K562 (cell line): ENCODE results near the gene SORT1. TPM values are rescaled to one million over a fixed set of nuclear protein-coding genes. Genes with fewer than 3 reads are reported as not detected.
A peak's percentile ranks its signal among the peaks of the same experiment; 100 is the strongest.

Experiments
- BCOR ChIP-seq: fragments of 450-650 bp; IDR thresholded peaks from 2 replicates; pipeline ENCODE4 v1.6.1; 2016
- BMI1 ChIP-seq: fragments of 150-350 bp; IDR thresholded peaks from 2 replicates; pipeline ENCODE4 v1.6.1; 2014; ENCODE audit warnings: low read length
- CBX3 ChIP-seq, 2 experiments: IDR thresholded peaks; 1 replicate in 1 of 2; 2 replicates in 1 of 2; pipeline ENCODE4 v1.6.1; 2012; ENCODE audit warnings: inconsistent platforms in 2 of 2, low read length in 2 of 2, borderline replicate concordance in 1 of 2, control low read depth in 1 of 2
- CHD7 ChIP-seq: fragments of 200-600 bp; sonication (generic); IDR thresholded peaks from one replicate; pipeline ENCODE4 v1.6.1; 2012; ENCODE audit warnings: mild to moderate bottlenecking, low read depth, low read length, inconsistent platforms
- CREB1 ChIP-seq, 2 experiments: sonication (generic) in 1 of 2; formaldehyde crosslinking in 1 of 2; IDR thresholded peaks; 2 replicates each; pipeline versions ENCODE4 v1.6.1 to v1.8.0; 2012 to 2022; ENCODE audit warnings: inconsistent platforms in 1 of 2, mild to moderate bottlenecking in 1 of 2, missing genetic modification reagents in 1 of 2, moderate library complexity in 1 of 2
- FOXA1 ChIP-seq: fragments of 450-650 bp; IDR thresholded peaks from 2 replicates; pipeline ENCODE4 v1.6.1; 2016; ENCODE audit warnings: mild to moderate bottlenecking, borderline replicate concordance
- FOXK1 ChIP-seq: sonication (generic); formaldehyde crosslinking; IDR thresholded peaks from 2 replicates; pipeline ENCODE4 v1.8.0; 2022; ENCODE audit warnings: missing genetic modification reagents, mild to moderate bottlenecking, borderline replicate concordance
- OTX1 ChIP-seq: fragments of 450-650 bp; formaldehyde crosslinking; IDR thresholded peaks from 2 replicates; pipeline ENCODE4 v1.4.0; 2022; ENCODE audit warnings: mild to moderate bottlenecking
- SMAD1 ChIP-seq: fragments of 150-350 bp; IDR thresholded peaks from 2 replicates; pipeline ENCODE4 v1.6.1; 2014; ENCODE audit warnings: low read length, low read depth; ENCODE audit not compliant: partially characterized antibody
- SPI1 ChIP-seq: IDR thresholded peaks from 2 replicates; pipeline ENCODE4 v1.6.1; 2011; ENCODE audit warnings: low read depth, low read length, control low read depth, borderline replicate concordance
- polyA plus RNA-seq, 8 experiments: library from polyadenylated mRNA; depleted of rRNA in 4 of 8; stranded (reverse) in 5 of 8; unstranded in 3 of 8; fragments of >200 nt; fragmentation: Nextera tagmentation in 2 of 8; fragmentation: Illumina TruSeq in 1 of 8; extraction: Ambion mirVana in 2 of 8; extraction: Trizol in 1 of 8; gene quantifications; 2 replicates each; pipeline versions ENCODE4 v1.2.1 to v1.2.3, GENCODE V29; 2011 to 2014; ENCODE audit warnings: inconsistent platforms in 1 of 8, missing spikeins in 1 of 8
- total RNA-seq, 7 experiments: library from RNA; depleted of rRNA in 6 of 7; stranded (reverse); fragments of >200 nt in 6 of 7; fragmentation: Illumina TruSeq in 2 of 7; extraction: Trizol in 2 of 7; gene quantifications; 2 replicates each; pipeline versions ENCODE4 v1.2.1 to v1.2.3, GENCODE V29; 2011 to 2021; ENCODE audit warnings: low replicate concordance in 1 of 7
- TF ChIP-seq, protein P1 (sequence below): fragments of 250-450 bp; sonication (Bioruptor Pico); IDR thresholded peaks from 2 replicates; pipeline ENCODE4 v1.5.0; 2022; ENCODE audit warnings: mild to moderate bottlenecking
- TF ChIP-seq, protein P2 (sequence below): fragments of 250-450 bp; sonication (Bioruptor Pico); IDR thresholded peaks from 2 replicates; pipeline ENCODE4 v1.8.0; 2022; ENCODE audit warnings: moderate library complexity, mild to moderate bottlenecking, inconsistent platforms

Gene SORT1
- total and polyA plus RNA-seq, 9 of the 15 experiments (the other 6 are each of a cell fraction or from before 2014, with no cell fraction given), result 27.4 to 112 (median 65.0) TPM

- TF ChIP-seq, protein P1, sequence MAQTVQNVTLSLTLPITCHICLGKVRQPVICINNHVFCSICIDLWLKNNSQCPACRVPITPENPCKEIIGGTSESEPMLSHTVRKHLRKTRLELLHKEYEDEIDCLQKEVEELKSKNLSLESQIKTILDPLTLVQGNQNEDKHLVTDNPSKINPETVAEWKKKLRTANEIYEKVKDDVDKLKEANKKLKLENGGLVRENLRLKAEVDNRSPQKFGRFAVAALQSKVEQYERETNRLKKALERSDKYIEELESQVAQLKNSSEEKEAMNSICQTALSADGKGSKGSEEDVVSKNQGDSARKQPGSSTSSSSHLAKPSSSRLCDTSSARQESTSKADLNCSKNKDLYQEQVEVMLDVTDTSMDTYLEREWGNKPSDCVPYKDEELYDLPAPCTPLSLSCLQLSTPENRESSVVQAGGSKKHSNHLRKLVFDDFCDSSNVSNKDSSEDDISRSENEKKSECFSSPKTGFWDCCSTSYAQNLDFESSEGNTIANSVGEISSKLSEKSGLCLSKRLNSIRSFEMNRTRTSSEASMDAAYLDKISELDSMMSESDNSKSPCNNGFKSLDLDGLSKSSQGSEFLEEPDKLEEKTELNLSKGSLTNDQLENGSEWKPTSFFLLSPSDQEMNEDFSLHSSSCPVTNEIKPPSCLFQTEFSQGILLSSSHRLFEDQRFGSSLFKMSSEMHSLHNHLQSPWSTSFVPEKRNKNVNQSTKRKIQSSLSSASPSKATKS (CRISPR knock-in tag), result no peak
- TF ChIP-seq, protein P2, sequence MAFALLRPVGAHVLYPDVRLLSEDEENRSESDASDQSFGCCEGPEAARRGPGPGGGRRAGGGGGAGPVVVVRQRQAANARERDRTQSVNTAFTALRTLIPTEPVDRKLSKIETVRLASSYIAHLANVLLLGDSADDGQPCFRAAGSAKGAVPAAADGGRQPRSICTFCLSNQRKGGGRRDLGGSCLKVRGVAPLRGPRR, result no peak
- TF ChIP-seq BCOR (no peak), BMI1 (no peak), CREB1 (IDR thresholded peaks at IDR 0.05) (no peak), CREB1 (CRISPR knock-in tag; IDR thresholded peaks at IDR 0.05) (0 out of 2 replicates have a peak, but pooled peaks have one; percentile 46), SPI1 (no peak), FOXK1 (CRISPR knock-in tag) (no peak), FOXA1 (no peak), OTX1 (CRISPR knock-in tag) (no peak), CHD7 (no peak), CBX3 (IDR thresholded peaks at IDR 0.05; ENCODE audit: borderline replicate concordance in 1 of 2, low read length in 2 of 2) (peak in 1 of 2 experiments; percentile 35; a peak in 1 of 3 replicates), SMAD1 (no peak)
Measured at GRCh38 chr1:109388884-109389637, 8.7 kb downstream of the SORT1 start (continued).
